Activated gamma-delta T cell treated with Interleukin-2 at 50 U/mL for 16 hours (primary cell): ENCODE data around the gene HIPK2.

Experiments
- DNase-seq: peaks from one replicate; pipeline ENCODE4 v3.0.0-alpha.2; 2020

HIPK2 gene

GRCh38 chr7:139523968-139524815 is 253.6 kb downstream of the HIPK2 start:
- DNase-seq = no peak

GRCh38 chr7:139523199-139523941 is 254.4 kb downstream of the HIPK2 start, which contains the start of gene CLEC2L:
CLEC2L (plus strand) TSS chr7:139523685; CDS start chr7:139523928, 243 bp downstream.
- DNase-seq = no peak

GRCh38 chr7:139522830-139523198 is 255.0 kb downstream of the HIPK2 start:
- DNase-seq = no peak

- no peak for DNase-seq
Observed at GRCh38 chr7:139521439-139521838, 256.4 kb downstream of the HIPK2 start.

GRCh38 chr7:139515266-139515665 is 262.5 kb downstream of the HIPK2 start:
- DNase-seq = no peak
